ENCODE data around the gene QSOX2. TPM values are rescaled to one million over a fixed set of nuclear protein-coding genes. Genes with fewer than 3 reads are reported as not detected.

QSOX2 gene
- total RNA-seq, 2 experiments from 2014 or later: 17.7 to 18.0 TPM

GRCh38 chr9:136160381-136160841 lies 85.2 kb downstream of the QSOX2 start:
- intact Hi-C loops (cut with micrococcal nuclease): no loop called here
- Mint-ChIP-seq H3K36me3 (ENCODE audit: low read depth) (peaks cover 2% of the 10 kb centered on the region), H3K27me3 (ENCODE audit: low read depth) (peaks cover 6% of the 10 kb centered on the region), H3K27ac (no peak overlapping the region), H3K4me3 (no peak overlapping the region), H3K9me3 (peaks cover 4% of the 10 kb centered on the region), H3K4me1 (ENCODE audit: low read depth) (no peaks in the 10 kb centered on the region)
- CTCF ChIA-PET: no interaction called here
- no peak for DNase-seq

- H3K36me3 Mint-ChIP-seq (ENCODE audit: low read depth): peaks cover 2% of the 10 kb centered on the region
- H3K27me3 Mint-ChIP-seq (ENCODE audit: low read depth): peaks cover 10% of the 10 kb centered on the region
- no peak for DNase-seq
- no peak overlapping the region for H3K4me3 Mint-ChIP-seq
- no peaks in the 10 kb centered on the region for H3K4me1 Mint-ChIP-seq (ENCODE audit: low read depth)
- H3K27ac Mint-ChIP-seq: no peak overlapping the region
- intact Hi-C loops (cut with micrococcal nuclease): no loop called here
- CTCF ChIA-PET: interaction anchor here (0.6 kb wide), 1 partner anchor 8 kb away, joined by 3 read pairs; no protein-coding TSS in a partner anchor
- peaks cover 4% of the 10 kb centered on the region for H3K9me3 Mint-ChIP-seq
These were observed 85.8 kb downstream of the QSOX2 start for GRCh38 chr9:136159851-136160250.

- intact Hi-C loops (cut with micrococcal nuclease): no loop called here
- no peaks in the 10 kb centered on the region for H3K4me1 Mint-ChIP-seq (ENCODE audit: low read depth)
- no peaks in the 10 kb centered on the region for H3K36me3 Mint-ChIP-seq (ENCODE audit: low read depth)
- no peaks in the 10 kb centered on the region for H3K9me3 Mint-ChIP-seq
- DNase-seq: no peak
- no peak overlapping the region for H3K4me3 Mint-ChIP-seq
- no peak overlapping the region for H3K27ac Mint-ChIP-seq
- peaks cover 8% of the 10 kb centered on the region for H3K27me3 Mint-ChIP-seq (ENCODE audit: low read depth)
- CTCF ChIA-PET: interaction anchor here (1.6 kb wide), 1 partner anchor 17 kb away, joined by 4 read pairs; no protein-coding TSS in a partner anchor
These were observed 87.9 kb downstream of the QSOX2 start for GRCh38 chr9:136157477-136158265.

Other genes with a start within 250 kb of the QSOX2 start
- gene NACC2, start 150.5 kb downstream of the QSOX2 start, total RNA-seq: 1 to 10 TPM; 3.4 to 3.5 TPM
- 10 to 100 TPM; 20.7 to 22.2 TPM for gene TMEM250, start 126.9 kb downstream of the QSOX2 start, total RNA-seq
- not detected for gene LHX3, start 40.7 kb downstream of the QSOX2 start, total RNA-seq
- gene CCDC187, start 58.3 kb upstream of the QSOX2 start, total RNA-seq: not detected
- gene GPSM1, start 81.7 kb upstream of the QSOX2 start, total RNA-seq: 1 to 10 TPM; 9.0 TPM
- gene DNLZ, start 117.9 kb upstream of the QSOX2 start, total RNA-seq: 10 to 100 TPM in 1 of 2 experiments, 1 to 10 TPM in 1; 9.9 to 12.0 TPM
- gene CARD9, start 127.9 kb upstream of the QSOX2 start, total RNA-seq: under 1 TPM; 0.12 to 0.22 TPM
- 10 to 100 TPM; 12.3 to 14.1 TPM for gene SNAPC4, start 154.4 kb upstream of the QSOX2 start, total RNA-seq
- 10 to 100 TPM; 85.7 to 91.6 TPM for gene ENTR1, start 164.8 kb upstream of the QSOX2 start, total RNA-seq
- 10 to 100 TPM; 69.2 to 73.7 TPM for gene PMPCA, start 164.8 kb upstream of the QSOX2 start, total RNA-seq
- gene INPP5E, start 194.0 kb upstream of the QSOX2 start, total RNA-seq: 10 to 100 TPM; 13.9 to 14.8 TPM
- 10 to 100 TPM; 44.1 to 47.3 TPM for gene SEC16A, start 237.2 kb upstream of the QSOX2 start, total RNA-seq